Measurements from ENCODE around the gene TSPO.

TSPO gene

DNA sequence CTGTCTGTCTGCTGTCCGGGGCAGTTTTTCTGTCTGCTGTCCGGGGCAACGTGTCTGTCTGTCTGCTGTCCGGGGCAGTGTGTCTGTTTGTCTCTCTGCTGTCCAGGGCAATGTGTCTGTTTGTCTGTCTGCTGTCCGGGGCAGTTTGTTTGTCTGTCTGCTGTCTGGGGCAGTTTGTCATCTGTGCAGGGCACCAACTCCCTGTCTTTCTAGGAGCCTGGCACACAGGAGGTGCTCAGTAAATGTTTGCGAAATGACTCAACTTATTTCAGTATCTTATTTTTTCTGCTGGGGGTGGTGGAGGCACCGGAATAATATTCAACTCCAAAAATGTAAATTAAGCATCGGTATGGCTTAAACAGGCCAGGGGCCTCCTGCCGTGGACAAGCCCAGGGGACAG, 47.6 kb downstream of the TSPO start:
- TF ChIP-seq EGR1 (IDR thresholded peaks at IDR 0.05) = no peak
- no peak for TF ChIP-seq EP300 (IDR thresholded peaks at IDR 0.05; ENCODE audit: borderline replicate concordance)
- TF ChIP-seq, protein P1, sequence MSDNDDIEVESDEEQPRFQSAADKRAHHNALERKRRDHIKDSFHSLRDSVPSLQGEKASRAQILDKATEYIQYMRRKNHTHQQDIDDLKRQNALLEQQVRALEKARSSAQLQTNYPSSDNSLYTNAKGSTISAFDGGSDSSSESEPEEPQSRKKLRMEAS (IDR thresholded peaks at IDR 0.05) = no peak
- no peak for TF ChIP-seq ZBTB7A (IDR thresholded peaks at IDR 0.05; ENCODE audit: low read depth)
- TF ChIP-seq, protein P2, sequence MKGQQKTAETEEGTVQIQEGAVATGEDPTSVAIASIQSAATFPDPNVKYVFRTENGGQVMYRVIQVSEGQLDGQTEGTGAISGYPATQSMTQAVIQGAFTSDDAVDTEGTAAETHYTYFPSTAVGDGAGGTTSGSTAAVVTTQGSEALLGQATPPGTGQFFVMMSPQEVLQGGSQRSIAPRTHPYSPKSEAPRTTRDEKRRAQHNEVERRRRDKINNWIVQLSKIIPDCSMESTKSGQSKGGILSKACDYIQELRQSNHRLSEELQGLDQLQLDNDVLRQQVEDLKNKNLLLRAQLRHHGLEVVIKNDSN (IDR thresholded peaks at IDR 0.05) = no peak
- TF ChIP-seq NFIC (IDR thresholded peaks at IDR 0.05) = no peak
- TF ChIP-seq TEAD4 (IDR thresholded peaks at IDR 0.05) = no peak
- no peak for TF ChIP-seq CREB1 (IDR thresholded peaks at IDR 0.05; ENCODE audit: low read depth)
- TF ChIP-seq TAF1 (IDR thresholded peaks at IDR 0.05; ENCODE audit: low read depth) = no peak
- TF ChIP-seq TCF12 (IDR thresholded peaks at IDR 0.05; ENCODE audit: low read depth) = no peak
- TF ChIP-seq FOXM1 (IDR thresholded peaks at IDR 0.05; ENCODE audit: borderline replicate concordance, low read depth) = no peak
- TF ChIP-seq YY1 (IDR thresholded peaks at IDR 0.05; ENCODE audit: low read depth) = no peak
- TF ChIP-seq, protein P3, sequence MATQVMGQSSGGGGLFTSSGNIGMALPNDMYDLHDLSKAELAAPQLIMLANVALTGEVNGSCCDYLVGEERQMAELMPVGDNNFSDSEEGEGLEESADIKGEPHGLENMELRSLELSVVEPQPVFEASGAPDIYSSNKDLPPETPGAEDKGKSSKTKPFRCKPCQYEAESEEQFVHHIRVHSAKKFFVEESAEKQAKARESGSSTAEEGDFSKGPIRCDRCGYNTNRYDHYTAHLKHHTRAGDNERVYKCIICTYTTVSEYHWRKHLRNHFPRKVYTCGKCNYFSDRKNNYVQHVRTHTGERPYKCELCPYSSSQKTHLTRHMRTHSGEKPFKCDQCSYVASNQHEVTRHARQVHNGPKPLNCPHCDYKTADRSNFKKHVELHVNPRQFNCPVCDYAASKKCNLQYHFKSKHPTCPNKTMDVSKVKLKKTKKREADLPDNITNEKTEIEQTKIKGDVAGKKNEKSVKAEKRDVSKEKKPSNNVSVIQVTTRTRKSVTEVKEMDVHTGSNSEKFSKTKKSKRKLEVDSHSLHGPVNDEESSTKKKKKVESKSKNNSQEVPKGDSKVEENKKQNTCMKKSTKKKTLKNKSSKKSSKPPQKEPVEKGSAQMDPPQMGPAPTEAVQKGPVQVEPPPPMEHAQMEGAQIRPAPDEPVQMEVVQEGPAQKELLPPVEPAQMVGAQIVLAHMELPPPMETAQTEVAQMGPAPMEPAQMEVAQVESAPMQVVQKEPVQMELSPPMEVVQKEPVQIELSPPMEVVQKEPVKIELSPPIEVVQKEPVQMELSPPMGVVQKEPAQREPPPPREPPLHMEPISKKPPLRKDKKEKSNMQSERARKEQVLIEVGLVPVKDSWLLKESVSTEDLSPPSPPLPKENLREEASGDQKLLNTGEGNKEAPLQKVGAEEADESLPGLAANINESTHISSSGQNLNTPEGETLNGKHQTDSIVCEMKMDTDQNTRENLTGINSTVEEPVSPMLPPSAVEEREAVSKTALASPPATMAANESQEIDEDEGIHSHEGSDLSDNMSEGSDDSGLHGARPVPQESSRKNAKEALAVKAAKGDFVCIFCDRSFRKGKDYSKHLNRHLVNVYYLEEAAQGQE (IDR thresholded peaks at IDR 0.05; ENCODE audit: low read depth) = no peak
- TF ChIP-seq CEBPB (IDR thresholded peaks at IDR 0.05) = no peak
- TF ChIP-seq RAD21 (IDR thresholded peaks at IDR 0.05; ENCODE audit: low read depth) = no peak

DNA sequence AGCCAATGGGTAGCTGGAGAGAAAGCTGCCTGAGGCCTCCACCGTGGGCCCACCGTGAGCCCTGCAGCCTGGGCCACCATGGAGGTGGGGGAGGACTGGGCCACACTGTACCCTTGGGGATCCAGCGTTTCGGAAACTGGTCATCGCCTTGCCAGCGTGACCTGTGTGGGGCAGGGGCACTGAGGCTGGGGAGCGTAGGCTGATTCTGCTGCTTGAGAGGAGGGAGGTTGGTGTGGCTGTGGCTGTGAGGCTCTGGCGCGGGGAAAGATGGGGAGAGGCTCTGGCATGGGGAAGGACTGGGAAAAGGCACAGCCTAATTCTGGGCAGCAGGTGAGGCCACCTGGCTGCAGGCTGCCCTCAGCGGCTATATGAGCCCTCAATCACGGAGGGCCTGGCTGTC, 48.2 kb downstream of the TSPO start:
- TF ChIP-seq, protein P2 (IDR thresholded peaks at IDR 0.05) = no peak
- TF ChIP-seq FOXM1 (IDR thresholded peaks at IDR 0.05; ENCODE audit: borderline replicate concordance, low read depth) = no peak
- TF ChIP-seq RAD21 (IDR thresholded peaks at IDR 0.05; ENCODE audit: low read depth) = no peak
- no peak for TF ChIP-seq TEAD4 (IDR thresholded peaks at IDR 0.05)
- no peak for TF ChIP-seq YY1 (IDR thresholded peaks at IDR 0.05; ENCODE audit: low read depth)

DNA sequence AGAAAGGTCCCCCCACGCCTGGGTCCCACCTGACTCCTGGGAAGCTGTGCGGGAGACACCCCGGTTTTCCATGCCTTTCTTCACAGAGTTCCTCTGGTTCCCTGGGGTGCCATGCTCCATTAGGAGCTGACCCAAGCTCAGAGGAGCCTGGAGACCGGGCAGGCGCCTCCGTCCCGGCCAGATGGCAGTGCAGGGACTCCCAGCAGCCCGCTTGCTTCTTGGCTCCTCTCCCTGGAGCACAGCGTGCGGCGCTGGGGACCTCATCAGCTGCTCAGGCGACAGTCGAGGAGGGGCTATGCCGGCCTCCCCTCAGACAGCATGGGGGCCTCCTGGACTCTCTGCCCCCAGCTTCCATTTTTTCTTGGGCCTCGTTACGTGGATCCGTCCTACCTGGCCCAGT, 48.7 kb downstream of the TSPO start:
- no peak for TF ChIP-seq EP300 (IDR thresholded peaks at IDR 0.05; ENCODE audit: borderline replicate concordance)
- no peak for TF ChIP-seq CEBPB (IDR thresholded peaks at IDR 0.05)
- TF ChIP-seq EGR1 (IDR thresholded peaks at IDR 0.05) = no peak
- TF ChIP-seq, protein P1 (IDR thresholded peaks at IDR 0.05) = no peak
- TF ChIP-seq, protein P2 (IDR thresholded peaks at IDR 0.05) = no peak
- no peak for TF ChIP-seq TAF1 (IDR thresholded peaks at IDR 0.05; ENCODE audit: low read depth)
- no peak for TF ChIP-seq TCF12 (IDR thresholded peaks at IDR 0.05; ENCODE audit: low read depth)
- no peak for TF ChIP-seq CREB1 (IDR thresholded peaks at IDR 0.05; ENCODE audit: low read depth)
- TF ChIP-seq FOXM1 (IDR thresholded peaks at IDR 0.05; ENCODE audit: borderline replicate concordance, low read depth) = no peak
- no peak for TF ChIP-seq RAD21 (IDR thresholded peaks at IDR 0.05; ENCODE audit: low read depth)
- no peak for TF ChIP-seq TEAD4 (IDR thresholded peaks at IDR 0.05)
- TF ChIP-seq, protein P3 (IDR thresholded peaks at IDR 0.05; ENCODE audit: low read depth) = no peak
- TF ChIP-seq YY1 (IDR thresholded peaks at IDR 0.05; ENCODE audit: low read depth) = no peak

DNA sequence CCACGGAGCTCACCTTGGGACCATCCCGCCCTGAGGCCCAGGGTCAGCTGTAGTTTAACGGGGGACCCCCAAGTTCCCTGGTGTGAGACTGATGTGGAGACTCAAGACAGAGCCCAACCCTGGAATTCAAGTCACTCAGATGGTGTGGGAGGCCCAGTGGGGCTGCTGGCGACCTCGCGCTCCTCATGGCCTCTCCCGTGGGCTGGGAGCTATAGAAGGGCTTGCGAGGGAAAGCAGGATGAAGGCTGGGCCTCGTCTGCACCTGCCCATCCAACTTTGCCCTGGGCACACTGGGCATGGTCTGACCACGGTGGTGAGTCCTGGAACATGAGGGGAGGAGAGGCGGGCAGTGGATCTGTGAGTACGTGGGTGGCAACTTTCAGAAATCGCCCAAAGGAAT, 49.2 kb downstream of the TSPO start:
- TF ChIP-seq NFIC (IDR thresholded peaks at IDR 0.05) (no peak), EP300 (IDR thresholded peaks at IDR 0.05; ENCODE audit: borderline replicate concordance) (no peak), YY1 (IDR thresholded peaks at IDR 0.05; ENCODE audit: low read depth) (no peak), ZBTB7A (IDR thresholded peaks at IDR 0.05; ENCODE audit: low read depth) (no peak), RAD21 (IDR thresholded peaks at IDR 0.05; ENCODE audit: low read depth) (no peak), TEAD4 (IDR thresholded peaks at IDR 0.05) (no peak), CREB1 (IDR thresholded peaks at IDR 0.05; ENCODE audit: low read depth) (no peak), EGR1 (IDR thresholded peaks at IDR 0.05) (no peak), CEBPB (IDR thresholded peaks at IDR 0.05) (no peak), FOXM1 (IDR thresholded peaks at IDR 0.05; ENCODE audit: borderline replicate concordance, low read depth) (no peak)
- TF ChIP-seq, protein P3 (IDR thresholded peaks at IDR 0.05; ENCODE audit: low read depth) = no peak
- TF ChIP-seq, protein P1 (IDR thresholded peaks at IDR 0.05) = no peak
